ENCODE data around the gene SNX4.

- TF ChIP-seq CTCF (IDR thresholded peaks at IDR 0.05), result no peak
- TF ChIP-seq EZH2 (IDR thresholded peaks at IDR 0.05; ENCODE audit: borderline replicate concordance, insufficient read depth, low read depth, low read length, poor library complexity, severe bottlenecking), result no peak
These were observed 113.9 kb downstream of the SNX4 start for GRCh38 chr3:125406070-125406469.
